GM12874 (cell line): ENCODE results near the gene AEN.

ENCODE experiments used
- CTCF ChIP-seq: IDR thresholded peaks from 2 replicates; pipeline ENCODE4 v1.5.1; 2011; ENCODE audit warnings: low read depth, mild to moderate bottlenecking, control low read depth, low read length, moderate library complexity; ENCODE audit not compliant: insufficient read depth

AEN gene

GRCh38 chr15:88590759-88591158 lies 30.4 kb upstream of the AEN start:
- no peak for TF ChIP-seq CTCF

GRCh38 chr15:88591384-88591783 lies 29.8 kb upstream of the AEN start:
- TF ChIP-seq CTCF: no peak

- no peak for TF ChIP-seq CTCF
Measured at GRCh38 chr15:88603885-88604284, 17.3 kb upstream of the AEN start.

- no peak for TF ChIP-seq CTCF
Measured at GRCh38 chr15:88604381-88605188, 16.6 kb upstream of the AEN start.

- no peak for TF ChIP-seq CTCF
Measured at GRCh38 chr15:88605189-88606069, 15.7 kb upstream of the AEN start.

- no peak for TF ChIP-seq CTCF
Measured at GRCh38 chr15:88606070-88606794, 14.9 kb upstream of the AEN start.

GRCh38 chr15:88607951-88608350 lies 13.2 kb upstream of the AEN start:
- no peak for TF ChIP-seq CTCF
